Kidney (tissue), 14 donors: ENCODE data around the gene SH3BP5. TPM values are rescaled to one million over a fixed set of nuclear protein-coding genes. Genes with fewer than 3 reads are reported as not detected.

ENCODE experiments used
- DNase-seq, 5 donors: peaks; one replicate each; pipeline ENCODE4 v3.0.0-alpha.2; 2013 to 2020
- FAIRE-seq: peaks from 2 replicates; lab custom pipeline; 2012; peaks lifted over from hg19 to GRCh38; lab: Jason Lieb, UNC
- H3K27ac ChIP-seq, 2 donors: one replicate each; pipeline ENCODE4 v1.7.0; 2013; ENCODE audit warnings: low read depth in 2 of 2, low read length in 2 of 2, inconsistent platforms in 1 of 2
- H3K27me3 ChIP-seq: one replicate; pipeline ENCODE4 v1.7.1; 2013; ENCODE audit warnings: low read length, inconsistent platforms; ENCODE audit not compliant: control insufficient read depth, insufficient read depth
- H3K36me3 ChIP-seq, 3 donors: one replicate each; pipeline versions ENCODE4 v1.7.0 to v1.7.1; 2013; ENCODE audit warnings: low read length in 3 of 3, control low read depth in 1 of 3, inconsistent platforms in 1 of 3; ENCODE audit not compliant: insufficient read depth in 3 of 3, control insufficient read depth in 2 of 3
- H3K4me1 ChIP-seq, 3 donors: one replicate each; pipeline versions ENCODE4 v1.7.0 to v1.7.1; 2013; ENCODE audit warnings: low read length in 3 of 3, inconsistent platforms in 1 of 3, low read depth in 1 of 3; ENCODE audit not compliant: control insufficient read depth in 2 of 3, insufficient read depth in 2 of 3
- H3K4me3 ChIP-seq, 3 donors: one replicate each; pipeline versions ENCODE4 v1.7.0 to v1.8.1; 2013; ENCODE audit warnings: low read length in 3 of 3, control low read depth in 1 of 3, inconsistent platforms in 1 of 3
- H3K9ac ChIP-seq, 3 donors: one replicate each; pipeline versions ENCODE4 v1.7.0 to v1.7.1; 2013; ENCODE audit warnings: low read length in 3 of 3, control low read depth in 1 of 3, inconsistent platforms in 1 of 3
- H3K9me3 ChIP-seq, 3 donors: one replicate each; pipeline versions ENCODE4 v1.7.0 to v1.7.1; 2013; ENCODE audit warnings: low read length in 3 of 3, control low read depth in 1 of 3, inconsistent platforms in 1 of 3; ENCODE audit not compliant: control insufficient read depth in 2 of 3, insufficient read depth in 1 of 3
- CTCF ChIP-seq: IDR thresholded peaks from 3 replicates; pipeline ENCODE4 v1.5.1; 2012; ENCODE audit warnings: mild to moderate bottlenecking, moderate library complexity, borderline replicate concordance; ENCODE audit not compliant: insufficient read depth; ENCODE audit errors: extremely low read depth
- intact Hi-C: fragments of 100-400 bp; cut with DNase I; formaldehyde crosslinking; loops from one replicate; pipeline ENCODE4 v1.11.1; 2022
- polyA plus RNA-seq: library from polyadenylated mRNA; stranded (reverse); fragments of 350-450 nt; fragmentation: Illumina TruSeq; extraction: RNeasy Lipid Tissue Mini Kit (QIAGEN cat#74804); gene quantifications from one replicate; pipeline ENCODE4 v1.2.3, GENCODE V29; 2014; ENCODE audit warnings: low read depth, low replicate concordance; ENCODE audit not compliant: insufficient read depth
- total RNA-seq: library from RNA; stranded (reverse); fragmentation: NEBNext Ultra II Directional; extraction: Animal tissue kit (Norgen Biotek cat#: 25700); gene quantifications from one replicate; pipeline ENCODE4 v1.2.1, GENCODE V29; 2021
- donor health status: control.
- donor health status: control.
- donor health status: control.
- donor health status: control.
- donor health status: control.
- donor health status: DM: yes; HTN: yes; CAD: no.
- donor health status: Normal renal cell carcinoma (clear cell type).

Gene SH3BP5
- total and polyA plus RNA-seq, 2 donors from 2014 or later: 39.1 to 109 TPM

GRCh38 chr3:15271785-15272381 is 60.5 kb downstream of the SH3BP5 start:
- no peak for TF ChIP-seq CTCF
- no peak overlapping the region for H3K4me3 ChIP-seq
- peaks cover 0 to 10% (median 0%) of the 10 kb centered on the region in 3 donors for H3K4me1 ChIP-seq
- H3K27me3 ChIP-seq: no peaks in the 10 kb centered on the region
- H3K27ac ChIP-seq: peak overlapping the region in 1 of 2 donors; percentile 42
- FAIRE-seq (no peak), DNase-seq (peak in 2 of 5 donors; percentile 31 to 78)
- no peaks in the 10 kb centered on the region for H3K9me3 ChIP-seq
- no peak overlapping the region for H3K9ac ChIP-seq
- intact Hi-C loops: loop anchor here (10.0 kb wide), 1 partner anchor 63 kb away; the partner anchor contains the start of gene SH3BP5
- H3K36me3 ChIP-seq: peaks cover 0 to 8% (median 3%) of the 10 kb centered on the region in 3 donors

GRCh38 chr3:15271030-15271429 is 61.4 kb downstream of the SH3BP5 start:
- TF ChIP-seq CTCF: no peak
- Histone ChIP-seq H3K36me3 (peaks cover 0 to 8% (median 3%) of the 10 kb centered on the region in 3 donors), H3K9ac (no peak overlapping the region), H3K27me3 (no peaks in the 10 kb centered on the region), H3K4me3 (no peak overlapping the region), H3K4me1 (peaks cover 0 to 10% (median 0%) of the 10 kb centered on the region in 3 donors), H3K27ac (no peak overlapping the region), H3K9me3 (no peaks in the 10 kb centered on the region)
- FAIRE-seq: no peak
- DNase-seq: no peak
- intact Hi-C loops: loop anchor here (10.0 kb wide), 1 partner anchor 64 kb away; the partner anchor contains the start of gene SH3BP5

- peaks cover 0 to 8% (median 3%) of the 10 kb centered on the region in 3 donors for H3K36me3 ChIP-seq
- H3K4me1 ChIP-seq: peaks cover 0 to 10% (median under 1%) of the 10 kb centered on the region in 3 donors
- H3K9me3 ChIP-seq: no peaks in the 10 kb centered on the region
- peak overlapping the region in 1 of 3 donors; percentile 27 for H3K9ac ChIP-seq
- no peak for FAIRE-seq
- DNase-seq: peak in 1 of 5 donors; percentile 91
- H3K27ac ChIP-seq: peak overlapping the region; percentile 25 to 58
- no peak overlapping the region for H3K4me3 ChIP-seq
- no peak for TF ChIP-seq CTCF
- intact Hi-C loops: loop anchor here (5.0 kb wide), 1 partner anchor 108 kb away; no protein-coding TSS in a partner anchor
- no peaks in the 10 kb centered on the region for H3K27me3 ChIP-seq
Measured at GRCh38 chr3:15269091-15269989, 63.0 kb downstream of the SH3BP5 start.
